WI38 (cell line): ENCODE data around the gene PLIN4.
"Not testable (repeated sequence)": the region's sequence is repeated elsewhere in the genome, so short reads cannot be mapped to it uniquely, and the experiment has no call there.

Source experiments
- H3K4me3 ChIP-seq: 2 replicates; pipeline ENCODE4 v1.5.1; 2011; ENCODE audit warnings: low read depth, mild to moderate bottlenecking, control low read depth, low read length
- CTCF ChIP-seq: IDR thresholded peaks from 2 replicates; pipeline ENCODE4 v1.5.1; 2012; ENCODE audit warnings: low read depth, mild to moderate bottlenecking, control low read depth, low read length

PLIN4 gene

DNA sequence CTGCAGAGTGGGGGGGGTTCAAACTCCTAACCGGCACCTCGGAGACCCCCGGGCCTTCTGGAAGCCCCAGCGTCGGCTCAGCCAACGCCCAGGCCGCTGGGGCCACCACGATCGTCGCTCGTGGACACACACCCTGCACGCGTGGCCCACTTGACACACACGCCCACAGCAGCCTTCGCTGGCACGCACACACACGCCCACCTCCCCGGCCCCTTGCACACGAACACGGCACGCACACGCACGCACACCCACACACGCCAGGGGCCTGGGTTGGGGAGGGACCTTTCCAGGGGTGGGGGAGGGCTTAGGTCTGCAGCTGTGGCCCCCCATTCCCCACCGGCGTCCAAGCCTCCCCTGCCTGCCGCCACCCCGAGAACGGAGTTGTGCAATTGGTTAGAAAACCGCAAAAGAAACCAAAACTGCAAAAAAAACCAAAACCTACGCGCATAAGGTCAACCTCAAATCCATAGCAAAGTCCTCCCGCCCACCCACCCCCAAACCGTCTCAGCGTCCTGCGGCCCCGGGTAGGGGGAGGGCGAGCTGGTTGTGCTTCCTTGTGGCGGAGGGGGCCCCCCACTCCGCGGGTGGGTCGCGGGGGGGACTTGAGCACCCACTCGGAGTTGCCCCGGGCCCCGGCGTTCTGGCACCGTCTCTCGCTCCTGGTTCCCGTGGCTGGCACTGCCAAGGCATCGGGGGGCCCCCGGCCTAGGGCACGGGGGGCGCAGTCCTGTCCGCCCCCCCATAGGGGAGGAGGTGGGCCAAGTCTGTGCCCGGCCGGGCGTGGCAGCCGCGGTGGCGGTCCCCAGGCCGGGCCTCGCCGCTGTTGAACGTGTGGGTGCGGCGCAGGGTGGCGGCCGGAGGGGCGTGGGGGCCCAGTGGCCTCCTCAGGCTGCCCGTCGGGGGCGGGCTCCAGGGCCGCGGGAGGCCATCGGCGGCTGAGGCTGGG, 24.9 kb upstream of the PLIN4 start:
- no peak overlapping the region for H3K4me3 ChIP-seq
- no peak for TF ChIP-seq CTCF

GRCh38 chr19:4541806-4542145, 23.5 kb upstream of the PLIN4 start:
- H3K4me3 ChIP-seq = not testable (repeated sequence)

GRCh38 chr19:4541114-4541805, 23.0 kb upstream of the PLIN4 start:
- no peak for TF ChIP-seq CTCF

DNA sequence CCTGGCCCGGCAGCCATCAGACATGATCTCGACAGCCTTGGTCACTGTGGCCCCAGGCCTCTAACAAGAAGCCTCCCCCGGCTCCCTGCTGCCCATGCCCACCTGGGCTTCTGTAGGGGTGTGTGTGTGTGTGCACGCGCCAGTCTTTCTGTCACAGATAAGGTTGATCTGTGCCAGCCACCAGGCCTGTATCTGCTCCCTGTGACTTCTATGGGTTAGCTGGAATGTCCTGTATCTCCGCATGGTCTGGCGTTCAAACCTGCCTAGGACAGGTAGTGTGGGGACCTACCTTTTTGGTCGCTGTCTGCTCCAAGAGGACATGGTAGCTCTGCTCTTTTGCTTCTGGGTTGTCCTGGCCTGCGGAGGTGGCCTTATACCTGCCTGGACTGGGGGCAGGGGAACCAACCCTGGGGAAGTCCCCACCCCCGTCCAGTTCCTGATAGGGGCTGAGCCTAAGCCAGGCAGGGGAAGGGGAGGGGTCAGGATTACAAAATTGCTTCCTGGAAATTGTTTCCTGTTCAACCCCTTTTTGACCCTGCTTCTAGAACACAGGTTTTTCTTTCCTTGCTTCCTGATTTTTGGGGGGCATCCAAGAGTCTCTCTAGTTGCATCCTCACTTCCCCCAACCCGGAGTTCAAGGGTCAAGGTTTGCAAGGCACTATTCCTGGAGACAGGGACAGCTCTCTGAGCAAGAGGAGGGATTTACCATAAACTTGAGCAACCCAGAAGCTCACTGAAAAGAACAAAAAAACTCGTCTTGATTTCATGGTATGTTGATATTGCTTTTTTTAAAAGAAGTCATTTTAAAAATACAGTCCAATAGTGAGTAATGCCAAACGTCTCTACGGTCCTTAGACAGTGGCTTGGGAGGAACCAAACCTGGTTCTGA, 21.7 kb upstream of the PLIN4 start, which contains the start of gene LRG1:
TSS of gene LRG1 (minus strand) at position 344 of the 889 bp plus-strand sequence. CDS start at position 321, 23 bp downstream.
- TF ChIP-seq CTCF = no peak

More at GRCh38 chr19:4541114-4541805, 23.0 kb upstream of the PLIN4 start:
- H3K4me3 ChIP-seq = no peak overlapping the region

DNA sequence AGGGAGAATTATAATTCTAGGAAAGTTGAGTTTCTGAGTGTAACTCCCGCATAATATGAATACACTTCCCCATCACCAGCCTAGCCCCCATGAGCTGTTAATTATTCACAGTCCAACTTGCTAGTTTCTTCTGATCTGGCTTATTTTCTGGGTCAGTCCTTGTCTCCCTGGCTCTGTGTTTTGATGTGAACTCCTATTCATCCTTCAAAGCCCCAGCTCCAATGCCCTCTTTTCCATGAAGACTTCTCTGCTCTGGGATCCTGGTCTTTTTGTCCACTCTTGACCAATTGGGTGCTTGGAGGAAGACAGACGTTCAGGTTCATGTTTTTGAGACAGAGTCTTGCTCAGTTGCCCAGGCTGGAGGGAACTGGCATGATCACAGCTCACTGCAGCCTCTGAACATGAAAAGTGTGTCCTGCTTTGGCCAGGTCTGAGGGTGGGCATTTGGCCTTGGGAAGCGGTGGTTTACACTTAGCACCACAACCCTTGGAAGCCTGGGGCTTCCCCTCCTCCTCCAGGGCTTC, 20.9 kb upstream of the PLIN4 start:
- TF ChIP-seq CTCF = no peak
- H3K4me3 ChIP-seq = no peak overlapping the region

More for the DNA sequence above, 21.7 kb upstream of the PLIN4 start, which contains the start of gene LRG1:
- H3K4me3 ChIP-seq = no peak within 1 kb of the TSS

DNA sequence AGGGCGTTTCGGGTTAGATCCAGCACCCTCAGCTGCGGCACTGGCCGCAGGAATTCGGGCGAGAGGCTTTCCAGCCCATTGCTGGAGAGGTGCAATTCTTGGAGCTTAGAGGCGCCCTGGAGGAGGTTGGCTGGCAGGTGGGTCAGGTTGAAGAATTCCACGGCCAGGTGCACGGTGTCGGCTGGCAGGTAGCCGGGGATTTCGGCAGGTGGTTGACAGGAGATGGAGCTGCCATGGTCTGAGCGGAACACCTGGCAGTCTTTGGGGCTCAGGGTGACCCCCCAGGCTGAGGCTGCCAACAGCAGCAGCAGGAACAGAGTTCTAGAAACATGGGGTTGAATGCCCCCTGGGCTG, 20.3 kb upstream of the PLIN4 start:
- H3K4me3 ChIP-seq = no peak overlapping the region
- TF ChIP-seq CTCF = no peak

DNA sequence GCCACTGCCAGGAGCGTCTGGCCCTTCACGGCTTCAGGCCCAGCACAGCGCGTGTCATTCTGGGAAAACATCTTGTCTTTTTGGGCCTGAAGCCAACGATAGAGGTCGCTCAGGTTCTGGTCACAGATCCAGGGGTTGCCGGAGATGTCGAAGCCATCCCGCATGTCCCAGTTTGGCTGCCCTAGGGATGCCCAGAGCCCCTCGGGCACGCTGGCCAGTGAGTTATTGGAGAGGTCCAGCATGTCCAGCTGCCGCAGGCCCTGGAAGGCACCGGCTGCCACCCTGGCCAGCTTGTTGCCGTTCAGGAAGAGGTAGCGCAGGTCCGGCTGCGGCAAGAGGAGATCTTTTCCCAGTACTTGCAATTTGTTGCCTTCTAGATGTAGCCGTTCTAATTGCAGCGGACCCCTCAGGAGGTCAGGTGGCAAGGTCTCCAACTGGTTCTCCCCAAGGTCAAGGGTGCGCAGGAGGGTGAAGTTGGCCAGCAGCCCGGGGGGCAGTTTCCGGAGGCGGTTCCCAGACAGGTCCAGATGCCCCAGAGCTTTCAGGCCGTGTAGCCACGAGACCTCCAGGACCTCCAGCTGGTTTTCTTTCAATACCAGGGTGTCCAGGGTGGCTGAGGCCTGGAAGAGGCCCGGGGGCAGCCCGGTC, 19.8 kb upstream of the PLIN4 start:
- TF ChIP-seq CTCF = no peak
- H3K4me3 ChIP-seq = no peak overlapping the region
